Omental fat pad (tissue), 4 donors: ENCODE data around the gene C12orf42. TPM values are rescaled to one million over a fixed set of nuclear protein-coding genes. Genes with fewer than 3 reads are reported as not detected.

Experiments
- ATAC-seq: fragments of 150-250 bp; one replicate; pipeline ENCODE4 v1.9.1; 2016; ENCODE audit warnings: mild to moderate bottlenecking, moderate library complexity; ENCODE audit not compliant: low FRiP score
- DNase-seq: peaks from one replicate; pipeline ENCODE4 v3.0.0-alpha.2; 2019; ENCODE audit warnings: low spot score
- CTCF ChIP-seq, 3 donors: fragments of 450-650 bp; IDR thresholded peaks; one replicate each; pipeline ENCODE4 v1.5.1; 2016 to 2017; ENCODE audit warnings: antibody characterized with exemption in 3 of 3, mild to moderate bottlenecking in 3 of 3, moderate library complexity in 2 of 3
- total RNA-seq, 4 donors: library from RNA; depleted of rRNA; stranded (reverse); fragments of >200 nt; gene quantifications; one replicate each; pipeline ENCODE4 v1.1.0, GENCODE V29; 2016

C12orf42 gene
- total RNA-seq, 4 donors from 2014 or later: 0.36 TPM; not detected in 3

GRCh38 chr12:103524238-103524875 lies 28.6 kb upstream of the C12orf42 start:
- no peak for TF ChIP-seq CTCF (IDR thresholded peaks at IDR 0.05)
- ATAC-seq (no peak), DNase-seq (no peak)

GRCh38 chr12:103523771-103524170 lies 28.0 kb upstream of the C12orf42 start:
- no peak for ATAC-seq
- no peak for DNase-seq
- no peak for TF ChIP-seq CTCF (IDR thresholded peaks at IDR 0.05)

- DNase-seq (no peak), ATAC-seq (no peak)
- no peak for TF ChIP-seq CTCF (IDR thresholded peaks at IDR 0.05)
Observed at GRCh38 chr12:103520686-103521215, 25.0 kb upstream of the C12orf42 start.

- TF ChIP-seq CTCF (IDR thresholded peaks at IDR 0.05): no peak
- ATAC-seq (no peak), DNase-seq (no peak)
Observed at GRCh38 chr12:103519632-103520031, 23.9 kb upstream of the C12orf42 start.

- ATAC-seq (no peak), DNase-seq (no peak)
- TF ChIP-seq CTCF (IDR thresholded peaks at IDR 0.05): no peak
Observed at GRCh38 chr12:103518899-103519298, 23.1 kb upstream of the C12orf42 start.

- DNase-seq: no peak
Observed at GRCh38 chr12:103517161-103517560, 21.4 kb upstream of the C12orf42 start.

More at GRCh38 chr12:103517161-103517560, 21.4 kb upstream of the C12orf42 start:
- no peak for ATAC-seq
- TF ChIP-seq CTCF (IDR thresholded peaks at IDR 0.05): no peak
